Measurements from ENCODE around the gene FBXL16.
"Not testable (repeated sequence)": the region's sequence is repeated elsewhere in the genome, so short reads cannot be mapped to it uniquely, and the experiment has no call there.

Gene FBXL16

GRCh38 chr16:692356-693108 is 13.1 kb downstream of the FBXL16 start:
- no peak for DNase-seq (ENCODE audit: low read depth in 3 of 3)

GRCh38 chr16:691242-691641 is 14.4 kb downstream of the FBXL16 start:
- DNase-seq (ENCODE audit: low read depth in 3 of 3), result not testable (repeated sequence)

- DNase-seq (ENCODE audit: low read depth in 3 of 3), result no peak
Observed at GRCh38 chr16:689175-689897, 16.3 kb downstream of the FBXL16 start.

- no peak for DNase-seq (ENCODE audit: low read depth in 3 of 3)
Observed at GRCh38 chr16:687499-687898, 18.1 kb downstream of the FBXL16 start.

GRCh38 chr16:686459-687260 is 18.9 kb downstream of the FBXL16 start:
- DNase-seq (ENCODE audit: low read depth in 3 of 3), result no peak

- no peak for DNase-seq (ENCODE audit: low read depth in 3 of 3)
Observed at GRCh38 chr16:685967-686366, 19.6 kb downstream of the FBXL16 start.

GRCh38 chr16:684961-685696 is 20.5 kb downstream of the FBXL16 start:
- DNase-seq (ENCODE audit: low read depth in 3 of 3), result no peak

GRCh38 chr16:684071-684794 is 21.4 kb downstream of the FBXL16 start, which contains the start of gene JMJD8:
JMJD8 (minus strand) TSS chr16:684334; CDS start chr16:684319, 15 bp downstream.
- peak; percentile 92 to 95 (median 92) for DNase-seq (ENCODE audit: low read depth in 3 of 3)

- no peak for DNase-seq (ENCODE audit: low read depth in 3 of 3)
Observed at GRCh38 chr16:683396-684070, 22.1 kb downstream of the FBXL16 start.

- DNase-seq (ENCODE audit: low read depth in 3 of 3), result no peak
Observed at GRCh38 chr16:682493-683395, 22.9 kb downstream of the FBXL16 start.

GRCh38 chr16:681746-682427 is 23.7 kb downstream of the FBXL16 start:
- no peak for DNase-seq (ENCODE audit: low read depth in 3 of 3)

GRCh38 chr16:680967-681745 is 24.4 kb downstream of the FBXL16 start:
- DNase-seq (ENCODE audit: low read depth in 3 of 3), result no peak

GRCh38 chr16:680625-680945 is 25.0 kb downstream of the FBXL16 start:
- DNase-seq (ENCODE audit: low read depth in 3 of 3), result no peak

- peak; percentile 85 for DNase-seq (ENCODE audit: low read depth in 3 of 3)
Observed at GRCh38 chr16:679814-680624, 25.6 kb downstream of the FBXL16 start, which contains the start of gene STUB1. STUB1 (plus strand) TSS chr16:680410; CDS start chr16:680526, 116 bp downstream.

GRCh38 chr16:678858-679813 is 26.5 kb downstream of the FBXL16 start:
- peak in 1 of 3 experiments; percentile 40 for DNase-seq (ENCODE audit: low read depth in 3 of 3)
